Dedifferentiated amniotic fluid mesenchymal stem cell (primary cell): Measurements from ENCODE around the gene ADGRG1.
"Not testable (repeated sequence)": the region's sequence is repeated elsewhere in the genome, so short reads cannot be mapped to it uniquely, and the experiment has no call there.

Source experiments
- DNase-seq: peaks from one replicate; pipeline ENCODE4 v3.0.0-alpha.2; 2016; ENCODE audit errors: extremely low spot score

The ADGRG1 gene

GRCh38 chr16:57698812-57699405 lies 70.5 kb downstream of the ADGRG1 start:
- no peak for DNase-seq

- DNase-seq = no peak
Measured at GRCh38 chr16:57699481-57699880, 71.1 kb downstream of the ADGRG1 start.

GRCh38 chr16:57699899-57700298 lies 71.5 kb downstream of the ADGRG1 start:
- no peak for DNase-seq

- no peak for DNase-seq
Measured at GRCh38 chr16:57700781-57701551, 72.5 kb downstream of the ADGRG1 start.

- no peak for DNase-seq
Measured at GRCh38 chr16:57701759-57702371, 73.4 kb downstream of the ADGRG1 start.

- no peak for DNase-seq
Measured at GRCh38 chr16:57703416-57704010, 75.1 kb downstream of the ADGRG1 start.

- DNase-seq = no peak
Measured at GRCh38 chr16:57704011-57704904, 75.8 kb downstream of the ADGRG1 start.

GRCh38 chr16:57704905-57705852 lies 76.7 kb downstream of the ADGRG1 start:
- DNase-seq = no peak

- DNase-seq = no peak
Measured at GRCh38 chr16:57706717-57707116, 78.3 kb downstream of the ADGRG1 start.

- DNase-seq = no peak
Measured at GRCh38 chr16:57707331-57707730, 78.9 kb downstream of the ADGRG1 start.

- no peak for DNase-seq
Measured at GRCh38 chr16:57708168-57708567, 79.7 kb downstream of the ADGRG1 start.

- DNase-seq = no peak
Measured at GRCh38 chr16:57709663-57710062, 81.2 kb downstream of the ADGRG1 start.

- DNase-seq = no peak
Measured at GRCh38 chr16:57711346-57711745, 82.9 kb downstream of the ADGRG1 start.

- no peak for DNase-seq
Measured at GRCh38 chr16:57711993-57712392, 83.6 kb downstream of the ADGRG1 start.

GRCh38 chr16:57712569-57712968 lies 84.1 kb downstream of the ADGRG1 start:
- not testable (repeated sequence) for DNase-seq

- no peak for DNase-seq
Measured at GRCh38 chr16:57713596-57713995, 85.2 kb downstream of the ADGRG1 start.

- DNase-seq = no peak
Measured at GRCh38 chr16:57714047-57714446, 85.6 kb downstream of the ADGRG1 start.
